Ovary (tissue), 9 donors: Measurements from ENCODE around the gene CPA4. TPM values are rescaled to one million over a fixed set of nuclear protein-coding genes. Genes with fewer than 3 reads are reported as not detected.

Experiments used
- DNase-seq, 5 donors: peaks; one replicate each; pipeline ENCODE4 v3.0.0-alpha.2; 2019 to 2020
- H3K27ac ChIP-seq, 2 donors: fragments of 200-600 bp; one replicate each; pipeline versions ENCODE4 v1.5.1 to v1.8.0; 2019 to 2022
- H3K27me3 ChIP-seq: fragments of 200-600 bp; one replicate; pipeline ENCODE4 v1.8.0; 2022
- H3K36me3 ChIP-seq: fragments of 200-600 bp; sonication (generic); one replicate; pipeline ENCODE4 v1.5.1; 2019
- H3K4me1 ChIP-seq: one replicate; pipeline ENCODE4 v1.8.1; 2013; ENCODE audit warnings: mild to moderate bottlenecking, moderate library complexity; ENCODE audit not compliant: insufficient read depth
- H3K4me3 ChIP-seq: fragments of 200-600 bp; sonication (generic); one replicate; pipeline ENCODE4 v1.5.1; 2017
- H3K9me3 ChIP-seq, 2 donors: fragments of 200-600 bp in 1 of 2; sonication (generic) in 1 of 2; one replicate each; pipeline versions ENCODE4 v1.5.1 to v1.8.1; 2013 to 2019; ENCODE audit warnings: mild to moderate bottlenecking in 1 of 2, moderate library complexity in 1 of 2
- EP300 ChIP-seq: sonication (generic); formaldehyde crosslinking; IDR thresholded peaks from one replicate; pipeline ENCODE4 v1.6.1; 2017; ENCODE audit warnings: antibody characterized with exemption
- POLR2A ChIP-seq: fragments of 450-650 bp; IDR thresholded peaks from one replicate; pipeline ENCODE4 v1.6.1; 2017; ENCODE audit warnings: antibody characterized with exemption, mild to moderate bottlenecking, moderate library complexity
- WGBS, 3 donors: extraction: QIAGEN DNeasy Blood & Tissue Kit in 1 of 3; methylation state at CpG; one replicate each; pipeline versions ENCODE4 v1.1.5 to v1.1.7; 2013 to 2017; 5-methylcytosine and 5-hydroxymethylcytosine counted together
- intact Hi-C, 4 donors: fragments of 100-400 bp; cut with DNase I; formaldehyde crosslinking; loops; one replicate each; pipeline versions ENCODE4 v1.11.0 to v1.15.1; 2022 to 2023
- polyA plus RNA-seq, 2 donors: library from polyadenylated mRNA; stranded (reverse); fragments of 200-250 nt in 1 of 2; fragments of 350-450 nt in 1 of 2; fragmentation: Illumina TruSeq in 1 of 2; extraction: RNeasy Lipid Tissue Mini Kit (QIAGEN cat#74804) in 1 of 2; gene quantifications; one replicate each; pipeline ENCODE4 v1.2.3, GENCODE V29; 2013 to 2014
- total RNA-seq, 7 donors: library from RNA; depleted of rRNA in 2 of 7; stranded (reverse); fragments of >200 nt in 2 of 7; fragmentation: NEBNext Ultra II Directional in 3 of 7; extraction: Animal tissue kit (Norgen Biotek cat#: 25700) in 3 of 7; gene quantifications; one replicate each; pipeline versions ENCODE4 v1.1.0 to v1.2.4, GENCODE V29; 2016 to 2023
- TF ChIP-seq, protein P1 (sequence below), 3 donors: fragments of 450-650 bp in 2 of 3; fragments of 200-600 bp in 1 of 3; IDR thresholded peaks; one replicate each; pipeline versions ENCODE4 v1.5.1 to v1.8.0; 2016 to 2022; ENCODE audit warnings: antibody characterized with exemption in 3 of 3, mild to moderate bottlenecking in 1 of 3
- donor health status: DM: no; HTN: no; CAD: no; lungs with moderate emphysema.
- donor health status: DM: no; HTN: no; CAD: no.
- donor health status: Bipolar disorder and iron deficiency.
- donor health status: DM: yes; HTN: yes; CAD: no.
- donor health status: DM: no; HTN: no; CAD: no.
- donor health status: DM: yes; HTN: yes; CAD: no.

The CPA4 gene
- total and polyA plus RNA-seq, 9 donors: 0.13 to 1.7 (median 0.33) TPM; not detected in 3

DNA sequence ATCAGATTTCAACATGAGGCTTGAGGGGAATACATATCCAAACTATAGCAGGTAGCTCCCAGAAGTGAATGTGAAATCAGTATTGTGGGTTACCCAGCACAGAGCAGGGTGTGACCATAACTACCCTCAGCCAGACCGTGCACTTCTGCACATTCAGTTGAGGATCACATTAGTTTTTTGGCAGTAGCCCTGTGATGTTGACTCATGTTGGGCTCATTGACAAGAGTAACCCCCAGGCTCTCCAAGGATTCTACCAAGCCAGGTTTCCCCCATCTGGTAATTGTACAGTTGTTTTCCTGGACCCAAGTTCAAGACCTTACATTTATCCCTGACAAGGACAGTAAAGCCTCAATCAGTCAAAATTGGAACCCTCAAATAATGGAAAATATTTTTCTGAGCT is 11.7 kb upstream of the CPA4 start:
- Histone ChIP-seq H3K9me3 (no peaks in the 10 kb centered on the region), H3K27ac (no peak overlapping the region), H3K4me1 (peaks cover 1% of the 10 kb centered on the region), H3K27me3 (no peaks in the 10 kb centered on the region), H3K4me3 (no peak overlapping the region), H3K36me3 (no peaks in the 10 kb centered on the region)
- 36 to 59% (median 53%) methylated on average over 1 of the region's 1 CpG for WGBS, 3 donors
- TF ChIP-seq, protein P1, sequence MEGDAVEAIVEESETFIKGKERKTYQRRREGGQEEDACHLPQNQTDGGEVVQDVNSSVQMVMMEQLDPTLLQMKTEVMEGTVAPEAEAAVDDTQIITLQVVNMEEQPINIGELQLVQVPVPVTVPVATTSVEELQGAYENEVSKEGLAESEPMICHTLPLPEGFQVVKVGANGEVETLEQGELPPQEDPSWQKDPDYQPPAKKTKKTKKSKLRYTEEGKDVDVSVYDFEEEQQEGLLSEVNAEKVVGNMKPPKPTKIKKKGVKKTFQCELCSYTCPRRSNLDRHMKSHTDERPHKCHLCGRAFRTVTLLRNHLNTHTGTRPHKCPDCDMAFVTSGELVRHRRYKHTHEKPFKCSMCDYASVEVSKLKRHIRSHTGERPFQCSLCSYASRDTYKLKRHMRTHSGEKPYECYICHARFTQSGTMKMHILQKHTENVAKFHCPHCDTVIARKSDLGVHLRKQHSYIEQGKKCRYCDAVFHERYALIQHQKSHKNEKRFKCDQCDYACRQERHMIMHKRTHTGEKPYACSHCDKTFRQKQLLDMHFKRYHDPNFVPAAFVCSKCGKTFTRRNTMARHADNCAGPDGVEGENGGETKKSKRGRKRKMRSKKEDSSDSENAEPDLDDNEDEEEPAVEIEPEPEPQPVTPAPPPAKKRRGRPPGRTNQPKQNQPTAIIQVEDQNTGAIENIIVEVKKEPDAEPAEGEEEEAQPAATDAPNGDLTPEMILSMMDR (IDR thresholded peaks at IDR 0.05): no peak
- TF ChIP-seq POLR2A (no peak), EP300 (no peak)
- intact Hi-C loops: no loop called here
- DNase-seq: no peak

GRCh38 chr7:130286881-130287280 is 6.1 kb upstream of the CPA4 start:
- no peaks in the 10 kb centered on the region for H3K27me3 ChIP-seq
- TF ChIP-seq EP300 (no peak), POLR2A (no peak)
- TF ChIP-seq, protein P1 (IDR thresholded peaks at IDR 0.05): no peak
- DNase-seq: no peak
- no peaks in the 10 kb centered on the region for H3K9me3 ChIP-seq
- no peaks in the 10 kb centered on the region for H3K4me1 ChIP-seq
- 65 to 73% (median 70%) methylated on average over 1 of the region's 1 CpG for WGBS, 3 donors
- no peak overlapping the region for H3K27ac ChIP-seq
- no peak overlapping the region for H3K4me3 ChIP-seq
- no peaks in the 10 kb centered on the region for H3K36me3 ChIP-seq
- intact Hi-C loops: no loop called here

- no peak for DNase-seq
- Histone ChIP-seq H3K27ac (no peak overlapping the region), H3K4me1 (no peaks in the 10 kb centered on the region), H3K36me3 (no peaks in the 10 kb centered on the region), H3K4me3 (no peak overlapping the region), H3K9me3 (no peaks in the 10 kb centered on the region), H3K27me3 (no peaks in the 10 kb centered on the region)
- WGBS, 3 donors: 84 to 89% (median 88%) methylated on average over 4 of the region's 4 CpGs
- TF ChIP-seq EP300 (no peak), POLR2A (no peak)
- TF ChIP-seq, protein P1 (IDR thresholded peaks at IDR 0.05): no peak
- intact Hi-C loops: no loop called here
Measured at GRCh38 chr7:130288168-130288567, 4.8 kb upstream of the CPA4 start.

DNA sequence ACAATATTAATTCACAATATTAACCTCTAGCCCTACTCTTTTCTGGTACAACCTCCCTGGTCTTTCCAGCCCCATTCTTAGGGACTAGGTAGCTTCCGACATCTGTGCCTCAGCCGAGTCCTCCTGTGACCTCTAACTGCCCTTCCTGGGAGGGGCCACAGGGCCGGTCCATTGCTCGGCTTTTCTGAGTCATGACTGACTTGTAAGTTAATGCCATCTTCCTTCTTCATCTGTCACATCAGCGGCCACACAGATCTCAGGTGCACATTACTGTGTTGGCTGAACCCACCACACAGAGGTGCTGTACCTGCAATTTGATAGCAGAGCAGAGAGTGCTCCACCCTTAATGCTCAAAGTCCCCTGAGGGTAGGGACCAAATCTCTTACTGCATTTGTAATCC is 4.1 kb upstream of the CPA4 start:
- no peaks in the 10 kb centered on the region for H3K9me3 ChIP-seq
- TF ChIP-seq, protein P1 (IDR thresholded peaks at IDR 0.05): no peak
- TF ChIP-seq POLR2A (no peak), EP300 (no peak)
- H3K36me3 ChIP-seq: no peaks in the 10 kb centered on the region
- no peaks in the 10 kb centered on the region for H3K27me3 ChIP-seq
- 87 to 92% (median 88%) methylated on average over 5 of the region's 5 CpGs for WGBS, 3 donors
- intact Hi-C loops: no loop called here
- no peak overlapping the region for H3K4me3 ChIP-seq
- H3K4me1 ChIP-seq: no peaks in the 10 kb centered on the region
- no peak for DNase-seq
- no peak overlapping the region for H3K27ac ChIP-seq
